D721Med (cell line): ENCODE data around the gene RGL2.
"Not testable (repeated sequence)": the region's sequence is repeated elsewhere in the genome, so short reads cannot be mapped to it uniquely, and the experiment has no call there.

ENCODE experiments used
- DNase-seq: peaks from one replicate; pipeline ENCODE4 v3.0.0; 2011; ENCODE audit warnings: low spot score; ENCODE audit not compliant: insufficient read length
- FAIRE-seq: peaks from 2 replicates; lab custom pipeline; 2011; peaks lifted over from hg19 to GRCh38; lab: Jason Lieb, UNC
- CTCF ChIP-seq: IDR thresholded peaks from 2 replicates; pipeline ENCODE4 v1.5.1; 2012; ENCODE audit warnings: mild to moderate bottlenecking, control low read depth; ENCODE audit not compliant: insufficient read depth; ENCODE audit errors: missing control alignments

The RGL2 gene

GRCh38 chr6:33271117-33271467 is 27.6 kb downstream of the RGL2 start:
- DNase-seq: no peak
- FAIRE-seq: no peak
- no peak for TF ChIP-seq CTCF

- DNase-seq (no peak), FAIRE-seq (no peak)
Measured at GRCh38 chr6:33264015-33264414, 34.7 kb downstream of the RGL2 start.

GRCh38 chr6:33262490-33262889 is 36.3 kb downstream of the RGL2 start:
- DNase-seq, FAIRE-seq: not testable (repeated sequence)

More at GRCh38 chr6:33264015-33264414, 34.7 kb downstream of the RGL2 start:
- TF ChIP-seq CTCF: no peak

- FAIRE-seq: no peak
- no peak for TF ChIP-seq CTCF
- no peak for DNase-seq
Measured at GRCh38 chr6:33259032-33259431, 39.7 kb downstream of the RGL2 start.

GRCh38 chr6:33254591-33254990 is 44.2 kb downstream of the RGL2 start:
- FAIRE-seq: no peak
- no peak for TF ChIP-seq CTCF
- no peak for DNase-seq

- FAIRE-seq (no peak), DNase-seq (no peak)
- no peak for TF ChIP-seq CTCF
Measured at GRCh38 chr6:33252759-33253158, 46.0 kb downstream of the RGL2 start.

GRCh38 chr6:33251395-33252012 is 47.2 kb downstream of the RGL2 start:
- no peak for DNase-seq
- no peak for TF ChIP-seq CTCF
- FAIRE-seq: no peak

GRCh38 chr6:33250731-33251130 is 48.0 kb downstream of the RGL2 start:
- no peak for TF ChIP-seq CTCF
- no peak for FAIRE-seq
- DNase-seq: no peak
